ENCODE measurements around the gene PALLD.
"Not testable (repeated sequence)": the region's sequence is repeated elsewhere in the genome, so short reads cannot be mapped to it uniquely, and the experiment has no call there.

PALLD gene

DNA sequence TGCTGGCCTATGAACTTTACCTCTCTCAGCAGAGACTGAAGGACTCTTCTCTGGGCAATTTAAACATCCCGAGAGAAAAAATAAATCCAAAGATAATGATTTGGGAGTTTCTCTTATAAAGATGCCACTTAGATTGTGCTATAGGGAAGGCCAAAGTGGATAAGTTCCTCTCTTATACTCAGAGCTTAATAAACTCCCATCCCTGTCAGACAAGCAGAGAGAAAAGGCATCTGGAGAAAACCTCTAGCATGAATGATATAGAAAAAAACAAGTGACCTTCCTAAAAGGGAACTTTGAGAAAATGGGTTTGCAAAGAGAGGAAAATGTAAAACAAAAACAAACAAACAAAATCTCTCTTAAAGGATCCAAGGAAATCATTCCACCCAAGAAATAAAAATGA is 199.4 kb downstream of the PALLD start:
- no peak for DNase-seq (ENCODE audit: low read depth in 1 of 2, low spot score in 1 of 2)

GRCh38 chr4:168696826-168697225 is 200.0 kb downstream of the PALLD start:
- no peak for DNase-seq (ENCODE audit: low read depth in 1 of 2, low spot score in 1 of 2)

DNA sequence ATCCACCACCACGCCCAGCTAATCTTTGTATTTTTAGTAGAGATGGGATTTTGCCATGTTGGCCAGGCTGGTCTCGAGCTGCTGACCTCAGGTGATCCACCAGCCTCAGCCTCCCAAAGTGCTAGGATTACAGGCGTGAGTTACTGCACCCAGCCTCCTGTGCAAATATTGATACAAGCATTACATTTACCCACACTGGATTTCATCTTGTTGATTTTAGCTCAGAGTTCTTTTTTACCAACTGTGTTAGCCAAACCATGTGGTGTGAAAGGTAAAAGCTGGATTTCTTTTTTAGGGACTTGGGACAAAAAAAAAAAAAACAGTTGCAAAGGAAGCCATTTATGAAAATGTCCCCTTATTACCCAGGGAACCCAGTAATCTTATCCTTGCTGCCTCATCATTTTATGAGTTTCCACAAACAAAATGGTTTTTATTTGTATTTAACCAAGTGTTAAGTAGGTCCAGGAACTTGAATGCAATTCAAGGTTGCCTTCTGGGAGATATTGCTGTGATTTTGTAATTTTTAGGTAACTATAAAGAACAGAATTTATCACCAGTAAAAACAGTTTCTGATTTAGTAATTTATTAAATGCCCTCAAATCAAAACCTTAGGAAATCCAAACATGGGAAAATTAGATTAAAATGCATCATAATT is 202.5 kb downstream of the PALLD start:
- no peak for DNase-seq (ENCODE audit: low read depth in 1 of 2, low spot score in 1 of 2)

DNA sequence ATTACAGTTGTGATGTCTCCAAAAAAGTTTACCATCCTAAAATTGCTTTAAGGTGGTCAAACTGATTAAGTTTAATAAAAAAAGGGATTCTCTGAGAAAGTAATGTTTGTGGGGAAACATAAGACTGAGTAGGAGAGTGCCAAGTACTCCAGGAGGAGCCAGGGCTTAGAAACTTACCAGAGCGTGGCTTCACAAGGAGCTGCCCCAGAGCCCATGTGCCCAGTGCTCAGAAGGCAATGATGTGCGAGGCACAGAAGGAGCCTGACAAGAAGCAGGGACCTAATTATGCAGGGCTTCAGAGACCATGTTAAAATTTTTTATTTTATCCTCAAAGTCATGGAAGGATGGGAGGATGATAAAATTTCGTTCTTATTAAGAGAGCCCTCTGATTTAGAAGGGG is 204.2 kb downstream of the PALLD start:
- DNase-seq (ENCODE audit: low read depth in 1 of 2, low spot score in 1 of 2), result no peak

- not testable (repeated sequence) for DNase-seq (ENCODE audit: low read depth in 1 of 2, low spot score in 1 of 2)
Measured at GRCh38 chr4:168702581-168703087, 205.8 kb downstream of the PALLD start.

- no peak for DNase-seq (ENCODE audit: low read depth in 1 of 2, low spot score in 1 of 2)
Measured at GRCh38 chr4:168705121-168705520, 208.3 kb downstream of the PALLD start.

GRCh38 chr4:168707205-168707604 is 210.4 kb downstream of the PALLD start:
- no peak for DNase-seq (ENCODE audit: low read depth in 1 of 2, low spot score in 1 of 2)

GRCh38 chr4:168708108-168708507 is 211.3 kb downstream of the PALLD start:
- DNase-seq (ENCODE audit: low read depth in 1 of 2, low spot score in 1 of 2), result no peak

DNA sequence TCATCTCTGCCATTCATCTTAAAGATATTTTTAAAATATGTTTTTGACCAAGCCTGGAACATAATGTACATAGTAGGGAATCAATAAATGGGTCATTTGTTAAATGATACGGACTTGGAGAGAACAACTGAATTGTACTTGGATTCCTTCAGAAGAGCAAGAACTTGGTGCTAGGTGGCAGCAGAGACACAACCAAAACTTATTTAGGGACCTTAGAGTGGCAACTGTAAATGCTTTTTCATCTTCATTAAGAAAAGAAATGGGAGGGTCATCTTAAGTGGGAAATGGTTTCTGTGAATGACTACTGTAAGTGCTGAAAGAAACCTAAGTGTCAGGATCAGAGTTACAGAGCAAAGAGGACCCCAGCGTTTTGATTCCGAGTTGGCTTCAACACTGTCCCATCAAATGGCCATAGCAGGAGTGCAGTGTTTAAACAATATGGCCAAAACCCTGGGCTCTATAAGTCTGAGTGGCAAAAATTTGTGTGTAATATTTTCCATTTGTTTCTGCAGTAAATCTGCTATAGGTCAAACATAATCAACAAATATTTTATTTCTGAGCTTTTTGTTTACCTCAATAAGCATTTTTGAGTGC is 213.6 kb downstream of the PALLD start:
- DNase-seq (ENCODE audit: low read depth in 1 of 2, low spot score in 1 of 2), result no peak

DNA sequence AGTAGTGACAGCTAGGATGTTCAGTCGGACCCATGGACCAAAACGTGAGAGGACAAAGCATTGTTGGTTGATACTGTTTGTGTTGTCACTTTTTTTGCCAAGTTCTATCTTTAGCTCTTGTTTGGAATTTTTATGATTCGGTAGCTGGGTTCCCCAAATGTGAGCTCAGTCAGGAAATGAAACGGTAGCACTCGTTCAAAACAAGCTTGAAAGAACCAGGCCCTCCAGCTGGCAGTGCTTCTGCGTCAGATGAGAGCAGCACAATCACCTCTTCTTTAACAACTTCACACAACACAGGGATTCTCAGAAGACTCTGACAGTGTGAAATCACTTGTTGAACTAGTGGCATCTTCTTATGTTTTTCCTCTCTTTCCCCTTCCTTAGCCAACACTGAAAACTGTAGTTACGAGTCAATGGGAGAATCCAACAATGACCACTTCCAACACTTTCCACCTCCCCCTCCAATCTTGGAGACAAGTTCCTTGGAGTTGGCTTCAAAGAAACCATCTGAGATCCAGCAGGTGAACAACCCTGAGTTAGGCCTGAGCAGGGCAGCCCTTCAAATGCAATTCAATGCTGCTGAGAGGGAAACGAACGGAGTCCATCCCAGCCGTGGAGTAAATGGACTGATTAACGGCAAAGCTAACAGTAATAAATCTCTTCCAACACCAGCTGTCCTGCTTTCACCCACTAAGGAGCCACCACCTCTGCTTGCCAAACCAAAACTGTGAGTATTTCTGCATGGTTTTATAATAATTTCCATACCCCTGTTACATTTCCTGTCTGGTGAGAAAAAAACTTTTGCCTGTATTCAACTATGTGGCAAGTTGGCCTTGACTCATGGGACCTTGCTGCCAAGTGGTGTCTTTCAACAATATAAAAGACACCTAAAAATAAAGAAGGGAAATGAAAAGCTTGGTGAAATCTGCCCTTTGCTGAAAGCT is 214.6 kb downstream of the PALLD start:
- DNase-seq (ENCODE audit: low read depth in 1 of 2, low spot score in 1 of 2), result no peak

- DNase-seq (ENCODE audit: low read depth in 1 of 2, low spot score in 1 of 2), result no peak
Measured at GRCh38 chr4:168712316-168712890, 215.6 kb downstream of the PALLD start.

- no peak for DNase-seq (ENCODE audit: low read depth in 1 of 2, low spot score in 1 of 2)
Measured at GRCh38 chr4:168713253-168713652, 216.4 kb downstream of the PALLD start.

GRCh38 chr4:168715896-168716295 is 219.0 kb downstream of the PALLD start:
- no peak for DNase-seq (ENCODE audit: low read depth in 1 of 2, low spot score in 1 of 2)

DNA sequence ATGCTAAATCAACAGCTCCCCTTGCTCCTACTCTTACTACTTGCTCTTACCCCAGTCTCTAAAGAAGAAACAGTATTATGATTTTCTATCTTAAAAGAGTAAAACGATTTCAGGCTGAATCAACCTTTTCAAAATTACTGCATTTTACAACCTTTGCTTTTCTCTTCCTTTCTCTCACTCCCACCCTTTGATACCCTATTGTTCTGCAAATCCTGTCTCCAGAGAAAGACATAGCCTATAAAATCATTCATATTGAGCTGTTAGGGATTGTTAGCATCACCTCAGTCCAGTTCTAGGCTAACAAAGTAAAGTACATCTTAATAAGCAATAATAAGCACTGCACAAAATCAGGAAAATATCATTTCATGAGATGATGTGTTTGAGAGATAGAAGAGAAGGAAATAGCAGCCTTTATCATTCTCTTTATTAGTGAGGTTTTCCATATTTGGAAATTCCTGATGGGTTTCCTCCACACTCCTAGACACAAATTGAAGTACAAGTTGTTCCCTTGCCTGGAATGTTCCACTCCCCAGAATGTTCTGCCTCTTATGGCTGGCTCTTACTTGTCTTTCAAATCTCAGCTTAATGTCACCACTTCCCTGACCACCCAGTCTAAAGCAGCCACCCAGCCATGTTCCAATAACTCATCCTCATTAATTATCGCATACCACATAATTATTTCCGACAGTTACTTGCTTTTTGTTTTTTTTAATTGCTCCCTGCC is 219.7 kb downstream of the PALLD start:
- no peak for DNase-seq (ENCODE audit: low read depth in 1 of 2, low spot score in 1 of 2)

GRCh38 chr4:168717847-168718246 is 221.0 kb downstream of the PALLD start:
- no peak for DNase-seq (ENCODE audit: low read depth in 1 of 2, low spot score in 1 of 2)

DNA sequence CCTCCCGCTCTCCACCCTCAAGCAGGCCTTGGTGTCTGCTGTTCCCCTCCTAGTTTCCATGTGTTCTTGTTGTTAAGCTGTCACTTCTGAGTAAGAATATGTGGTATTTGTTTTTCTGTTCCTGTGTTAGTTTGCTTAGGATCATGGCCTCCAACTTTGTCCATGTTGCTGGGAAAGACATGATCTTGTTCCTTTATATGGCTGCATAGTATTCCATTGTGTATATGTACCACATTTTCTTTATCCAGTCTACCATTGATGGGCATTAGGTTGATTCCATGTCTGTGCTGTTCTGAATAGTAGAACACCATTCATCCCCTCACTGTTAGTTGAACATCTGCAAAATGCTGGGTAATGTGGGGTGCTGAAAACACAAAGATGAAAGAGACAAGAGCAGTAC is 222.9 kb downstream of the PALLD start:
- no peak for DNase-seq (ENCODE audit: low read depth in 1 of 2, low spot score in 1 of 2)

DNA sequence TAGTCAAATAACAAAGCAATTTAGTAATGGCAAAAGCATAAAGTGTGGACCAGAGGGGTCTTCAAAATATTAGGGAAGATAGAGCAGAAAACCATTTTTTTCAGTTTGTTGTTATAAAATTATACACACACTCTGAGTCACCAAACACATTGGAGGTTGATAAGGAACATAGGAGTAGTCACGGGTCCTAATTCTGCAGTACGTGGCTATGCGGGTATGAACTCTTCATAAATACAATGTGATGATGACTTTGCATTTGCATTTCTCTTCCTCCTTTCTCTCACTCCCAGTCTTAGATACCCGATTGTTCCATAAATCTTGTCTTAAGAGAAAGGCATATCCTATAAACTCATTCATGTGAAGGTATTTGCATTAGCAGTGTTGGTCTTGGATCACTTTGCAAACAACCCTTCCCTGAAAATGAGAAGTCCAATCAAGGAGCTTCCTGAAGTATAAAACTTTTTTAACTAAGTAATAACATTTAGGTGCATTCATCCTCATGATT is 223.6 kb downstream of the PALLD start:
- DNase-seq (ENCODE audit: low read depth in 1 of 2, low spot score in 1 of 2), result no peak

- no peak for DNase-seq (ENCODE audit: low read depth in 1 of 2, low spot score in 1 of 2)
Measured at GRCh38 chr4:168722391-168722790, 225.5 kb downstream of the PALLD start.

DNA sequence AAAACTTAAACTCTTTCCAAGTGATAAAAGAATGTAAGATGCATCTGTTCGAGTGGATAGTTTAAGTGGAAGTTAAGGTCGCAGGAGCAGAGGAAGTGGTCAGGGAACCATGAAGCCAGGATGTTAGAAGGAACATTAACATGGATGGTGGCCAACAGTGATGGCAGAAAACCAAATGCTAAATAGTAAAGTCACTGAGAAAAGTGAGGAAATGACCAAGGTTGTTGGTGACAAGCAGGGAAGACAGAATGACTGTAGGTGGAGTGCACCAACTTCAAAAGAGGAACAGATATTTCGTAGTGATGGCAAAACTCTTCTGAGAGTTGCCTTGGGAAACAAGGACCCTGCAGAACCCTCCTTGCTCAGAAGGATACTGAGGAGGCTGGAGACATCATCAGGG is 226.2 kb downstream of the PALLD start:
- no peak for DNase-seq (ENCODE audit: low read depth in 1 of 2, low spot score in 1 of 2)

- DNase-seq (ENCODE audit: low read depth in 1 of 2, low spot score in 1 of 2), result no peak
Measured at GRCh38 chr4:168723569-168723968, 226.7 kb downstream of the PALLD start.

DNA sequence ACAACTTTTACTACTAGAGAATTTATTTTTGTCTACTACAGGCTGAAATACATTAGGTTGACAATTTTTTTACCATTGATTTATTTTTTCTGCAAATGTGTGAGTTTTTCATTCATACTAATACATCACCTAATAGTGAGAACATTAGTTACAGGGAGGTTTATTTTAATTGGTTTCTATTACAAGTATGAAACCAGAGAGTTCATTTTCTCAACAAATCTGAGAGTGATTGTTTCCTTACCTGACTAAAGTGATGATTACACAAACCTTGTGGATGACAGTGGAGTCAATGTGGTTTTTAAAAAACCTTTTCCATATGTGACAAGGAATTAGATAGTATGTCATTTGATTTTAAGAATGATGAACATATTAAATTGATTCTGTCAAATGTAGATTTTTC is 227.4 kb downstream of the PALLD start:
- DNase-seq (ENCODE audit: low read depth in 1 of 2, low spot score in 1 of 2), result no peak
